HG02642 (cell line): ENCODE results near the gene P3H2.
A peak's percentile ranks its signal among the peaks of the same experiment; 100 is the strongest.
"Not testable (repeated sequence)": the region's sequence is repeated elsewhere in the genome, so short reads cannot be mapped to it uniquely, and the experiment has no call there.

Source experiments
- ATAC-seq: cut with Tn5 transposase; IDR thresholded peaks from one replicate; pipeline ENCODE4 v1.9.1; 2021; ENCODE audit warnings: mild to moderate bottlenecking; ENCODE audit not compliant: unreplicated experiment, poor library complexity

Gene P3H2

GRCh38 chr3:189999718-190000117 lies 121.0 kb downstream of the P3H2 start:
- no peak for ATAC-seq

GRCh38 chr3:189995129-189995528 lies 125.6 kb downstream of the P3H2 start:
- no peak for ATAC-seq

- ATAC-seq = no peak
These were observed 129.9 kb downstream of the P3H2 start for GRCh38 chr3:189990826-189991225.

GRCh38 chr3:189988854-189989253 lies 131.8 kb downstream of the P3H2 start:
- ATAC-seq = no peak

- no peak for ATAC-seq
These were observed 132.4 kb downstream of the P3H2 start for GRCh38 chr3:189988322-189988721.

GRCh38 chr3:189985948-189986347 lies 134.7 kb downstream of the P3H2 start:
- no peak for ATAC-seq

GRCh38 chr3:189983612-189984011 lies 137.1 kb downstream of the P3H2 start:
- ATAC-seq = no peak

GRCh38 chr3:189982321-189982945 lies 138.3 kb downstream of the P3H2 start:
- no peak for ATAC-seq

GRCh38 chr3:189981668-189982067 lies 139.0 kb downstream of the P3H2 start:
- ATAC-seq = no peak

- no peak for ATAC-seq
These were observed 141.9 kb downstream of the P3H2 start for GRCh38 chr3:189978753-189979152.

GRCh38 chr3:189977174-189977573 lies 143.5 kb downstream of the P3H2 start:
- no peak for ATAC-seq

- no peak for ATAC-seq
These were observed 145.2 kb downstream of the P3H2 start for GRCh38 chr3:189975391-189975990.

- ATAC-seq = no peak
These were observed 146.3 kb downstream of the P3H2 start for GRCh38 chr3:189974359-189974758.

GRCh38 chr3:189967254-189967865 lies 153.3 kb downstream of the P3H2 start:
- ATAC-seq = peak; percentile 79

GRCh38 chr3:189966843-189967242 lies 153.9 kb downstream of the P3H2 start:
- peak; percentile 58 for ATAC-seq

- ATAC-seq = no peak
These were observed 155.9 kb downstream of the P3H2 start for GRCh38 chr3:189964623-189965332.

- ATAC-seq = no peak
These were observed 158.2 kb downstream of the P3H2 start for GRCh38 chr3:189962466-189962865.

- ATAC-seq = peak; percentile 76
These were observed 159.1 kb downstream of the P3H2 start for GRCh38 chr3:189961522-189962161.

GRCh38 chr3:189961086-189961485 lies 159.6 kb downstream of the P3H2 start:
- ATAC-seq = not testable (repeated sequence)

GRCh38 chr3:189954733-189955665 lies 165.7 kb downstream of the P3H2 start:
- no peak for ATAC-seq
